ENCODE measurements around the gene EXOC2. TPM values are rescaled to one million over a fixed set of nuclear protein-coding genes. Genes with fewer than 3 reads are reported as not detected.

The EXOC2 gene
- total and polyA plus RNA-seq, 2 of the 13 experiments (the other 11 are each of a cell fraction or from before 2014, with no cell fraction given), result 12.6 to 22.9 TPM

DNA sequence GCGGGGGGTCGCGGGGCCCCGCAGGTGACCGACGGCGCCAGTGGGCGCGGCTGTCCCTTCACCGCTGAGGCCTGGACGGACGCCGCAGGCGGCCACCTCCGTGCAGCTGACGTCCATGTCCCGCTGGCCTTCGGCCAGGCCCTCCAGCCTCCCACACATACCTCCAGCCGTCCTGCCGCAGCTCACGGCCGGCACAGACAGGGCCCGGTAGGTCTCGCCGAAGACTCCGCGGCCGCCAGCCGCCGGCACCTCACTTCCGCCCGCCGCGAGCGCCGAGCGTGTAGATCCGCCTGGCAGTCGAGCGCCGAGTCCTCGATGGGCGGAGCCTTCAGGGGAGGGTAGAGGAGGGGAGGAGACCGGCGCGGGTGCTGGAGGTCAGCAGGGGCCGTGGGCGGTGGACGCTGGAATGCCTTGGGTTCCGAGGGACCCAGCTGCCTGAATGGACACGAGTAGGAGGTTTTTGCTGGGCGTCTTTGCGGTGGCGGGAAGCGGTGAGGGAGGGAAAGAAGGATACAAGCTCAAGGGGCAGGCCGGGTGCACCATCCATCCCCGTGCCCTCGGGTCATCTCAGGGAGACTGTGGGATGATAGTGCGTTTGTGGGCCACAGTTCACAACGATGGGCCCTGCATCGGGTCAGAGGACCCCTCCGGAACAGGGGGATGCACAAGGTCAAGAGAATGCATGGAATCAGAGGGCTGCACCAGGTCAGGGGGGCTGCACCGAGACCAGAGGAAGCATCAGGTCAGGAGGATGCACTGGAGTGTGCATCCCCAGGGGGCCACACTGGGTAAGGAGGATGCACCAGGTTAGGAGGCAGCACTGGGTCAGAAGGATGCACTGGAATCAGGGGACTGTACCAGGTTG lies at the start of gene EXOC2 (continued):
- TF ChIP-seq, protein P1, sequence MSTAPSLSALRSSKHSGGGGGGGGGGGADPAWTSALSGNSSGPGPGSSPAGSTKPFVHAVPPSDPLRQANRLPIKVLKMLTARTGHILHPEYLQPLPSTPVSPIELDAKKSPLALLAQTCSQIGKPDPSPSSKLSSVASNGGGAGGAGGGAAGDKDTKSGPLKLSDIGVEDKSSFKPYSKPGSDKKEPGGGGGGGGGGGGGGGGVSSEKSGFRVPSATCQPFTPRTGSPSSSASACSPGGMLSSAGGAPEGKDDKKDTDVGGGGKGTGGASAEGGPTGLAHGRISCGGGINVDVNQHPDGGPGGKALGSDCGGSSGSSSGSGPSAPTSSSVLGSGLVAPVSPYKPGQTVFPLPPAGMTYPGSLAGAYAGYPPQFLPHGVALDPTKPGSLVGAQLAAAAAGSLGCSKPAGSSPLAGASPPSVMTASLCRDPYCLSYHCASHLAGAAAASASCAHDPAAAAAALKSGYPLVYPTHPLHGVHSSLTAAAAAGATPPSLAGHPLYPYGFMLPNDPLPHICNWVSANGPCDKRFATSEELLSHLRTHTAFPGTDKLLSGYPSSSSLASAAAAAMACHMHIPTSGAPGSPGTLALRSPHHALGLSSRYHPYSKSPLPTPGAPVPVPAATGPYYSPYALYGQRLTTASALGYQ (CRISPR knock-in tag; IDR thresholded peaks at IDR 0.05), result 0 out of 2 replicates have a peak, but pooled peaks have one; percentile 74
- no peak for TF ChIP-seq SCMH1 (CRISPR knock-in tag; IDR thresholded peaks at IDR 0.05; ENCODE audit: borderline replicate concordance)
- peak; percentile 79 for TF ChIP-seq POLR2AphosphoS5 (IDR thresholded peaks at IDR 0.05; ENCODE audit: low read depth, low read length)
- TF ChIP-seq, protein P2, sequence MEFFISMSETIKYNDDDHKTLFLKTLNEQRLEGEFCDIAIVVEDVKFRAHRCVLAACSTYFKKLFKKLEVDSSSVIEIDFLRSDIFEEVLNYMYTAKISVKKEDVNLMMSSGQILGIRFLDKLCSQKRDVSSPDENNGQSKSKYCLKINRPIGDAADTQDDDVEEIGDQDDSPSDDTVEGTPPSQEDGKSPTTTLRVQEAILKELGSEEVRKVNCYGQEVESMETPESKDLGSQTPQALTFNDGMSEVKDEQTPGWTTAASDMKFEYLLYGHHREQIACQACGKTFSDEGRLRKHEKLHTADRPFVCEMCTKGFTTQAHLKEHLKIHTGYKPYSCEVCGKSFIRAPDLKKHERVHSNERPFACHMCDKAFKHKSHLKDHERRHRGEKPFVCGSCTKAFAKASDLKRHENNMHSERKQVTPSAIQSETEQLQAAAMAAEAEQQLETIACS (CRISPR knock-in tag; IDR thresholded peaks at IDR 0.05), result peak; percentile 34
- TF ChIP-seq, protein P3, sequence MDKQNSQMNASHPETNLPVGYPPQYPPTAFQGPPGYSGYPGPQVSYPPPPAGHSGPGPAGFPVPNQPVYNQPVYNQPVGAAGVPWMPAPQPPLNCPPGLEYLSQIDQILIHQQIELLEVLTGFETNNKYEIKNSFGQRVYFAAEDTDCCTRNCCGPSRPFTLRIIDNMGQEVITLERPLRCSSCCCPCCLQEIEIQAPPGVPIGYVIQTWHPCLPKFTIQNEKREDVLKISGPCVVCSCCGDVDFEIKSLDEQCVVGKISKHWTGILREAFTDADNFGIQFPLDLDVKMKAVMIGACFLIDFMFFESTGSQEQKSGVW (CRISPR knock-in tag; IDR thresholded peaks at IDR 0.05; ENCODE audit: borderline replicate concordance), result no peak
- TF ChIP-seq CBX1 (IDR thresholded peaks at IDR 0.05; ENCODE audit: low read depth), result peak; percentile 85
- TF ChIP-seq CREM (IDR thresholded peaks at IDR 0.05), result peak; percentile 37; the same call in 1 of the 2 replicates
- peak; percentile 53; the same call in 1 of the 2 replicates for TF ChIP-seq CREM (CRISPR knock-in tag; IDR thresholded peaks at IDR 0.05)
- no peak for TF ChIP-seq ZNF75D (CRISPR knock-in tag; IDR thresholded peaks at IDR 0.05; ENCODE audit: borderline replicate concordance)
- TF ChIP-seq, protein P4, sequence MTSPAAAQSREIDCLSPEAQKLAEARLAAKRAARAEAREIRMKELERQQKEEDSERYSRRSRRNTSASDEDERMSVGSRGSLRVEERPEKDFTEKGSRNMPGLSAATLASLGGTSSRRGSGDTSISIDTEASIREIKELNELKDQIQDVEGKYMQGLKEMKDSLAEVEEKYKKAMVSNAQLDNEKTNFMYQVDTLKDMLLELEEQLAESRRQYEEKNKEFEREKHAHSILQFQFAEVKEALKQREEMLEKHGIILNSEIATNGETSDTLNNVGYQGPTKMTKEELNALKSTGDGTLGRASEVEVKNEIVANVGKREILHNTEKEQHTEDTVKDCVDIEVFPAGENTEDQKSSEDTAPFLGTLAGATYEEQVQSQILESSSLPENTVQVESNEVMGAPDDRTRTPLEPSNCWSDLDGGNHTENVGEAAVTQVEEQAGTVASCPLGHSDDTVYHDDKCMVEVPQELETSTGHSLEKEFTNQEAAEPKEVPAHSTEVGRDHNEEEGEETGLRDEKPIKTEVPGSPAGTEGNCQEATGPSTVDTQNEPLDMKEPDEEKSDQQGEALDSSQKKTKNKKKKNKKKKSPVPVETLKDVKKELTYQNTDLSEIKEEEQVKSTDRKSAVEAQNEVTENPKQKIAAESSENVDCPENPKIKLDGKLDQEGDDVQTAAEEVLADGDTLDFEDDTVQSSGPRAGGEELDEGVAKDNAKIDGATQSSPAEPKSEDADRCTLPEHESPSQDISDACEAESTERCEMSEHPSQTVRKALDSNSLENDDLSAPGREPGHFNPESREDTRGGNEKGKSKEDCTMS (CRISPR knock-in tag; conservative IDR thresholded peaks at IDR 0.05), result peak; percentile 78
- no peak for TF ChIP-seq PCBP2 (optimal IDR thresholded peaks at IDR 0.05; ENCODE audit: low read depth, low read length, poor library complexity, severe bottlenecking)
- TF ChIP-seq REL (CRISPR knock-in tag; conservative IDR thresholded peaks at IDR 0.05), result peak; percentile 86; the same call in 1 of the 2 replicates
- peak; percentile 31; the same call in 1 of the 2 replicates for TF ChIP-seq NFYB (CRISPR knock-in tag; IDR thresholded peaks at IDR 0.05)
- TF ChIP-seq HOXA3 (CRISPR knock-in tag; IDR thresholded peaks at IDR 0.05), result peak; percentile 97
- no peak for TF ChIP-seq MTA3 (CRISPR knock-in tag; IDR thresholded peaks at IDR 0.05)
- TF ChIP-seq, protein P5, sequence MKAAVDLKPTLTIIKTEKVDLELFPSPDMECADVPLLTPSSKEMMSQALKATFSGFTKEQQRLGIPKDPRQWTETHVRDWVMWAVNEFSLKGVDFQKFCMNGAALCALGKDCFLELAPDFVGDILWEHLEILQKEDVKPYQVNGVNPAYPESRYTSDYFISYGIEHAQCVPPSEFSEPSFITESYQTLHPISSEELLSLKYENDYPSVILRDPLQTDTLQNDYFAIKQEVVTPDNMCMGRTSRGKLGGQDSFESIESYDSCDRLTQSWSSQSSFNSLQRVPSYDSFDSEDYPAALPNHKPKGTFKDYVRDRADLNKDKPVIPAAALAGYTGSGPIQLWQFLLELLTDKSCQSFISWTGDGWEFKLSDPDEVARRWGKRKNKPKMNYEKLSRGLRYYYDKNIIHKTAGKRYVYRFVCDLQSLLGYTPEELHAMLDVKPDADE (CRISPR knock-in tag; IDR thresholded peaks at IDR 0.05), result peak; percentile 96; the same call in 1 of the 2 replicates
- TF ChIP-seq, protein P6, sequence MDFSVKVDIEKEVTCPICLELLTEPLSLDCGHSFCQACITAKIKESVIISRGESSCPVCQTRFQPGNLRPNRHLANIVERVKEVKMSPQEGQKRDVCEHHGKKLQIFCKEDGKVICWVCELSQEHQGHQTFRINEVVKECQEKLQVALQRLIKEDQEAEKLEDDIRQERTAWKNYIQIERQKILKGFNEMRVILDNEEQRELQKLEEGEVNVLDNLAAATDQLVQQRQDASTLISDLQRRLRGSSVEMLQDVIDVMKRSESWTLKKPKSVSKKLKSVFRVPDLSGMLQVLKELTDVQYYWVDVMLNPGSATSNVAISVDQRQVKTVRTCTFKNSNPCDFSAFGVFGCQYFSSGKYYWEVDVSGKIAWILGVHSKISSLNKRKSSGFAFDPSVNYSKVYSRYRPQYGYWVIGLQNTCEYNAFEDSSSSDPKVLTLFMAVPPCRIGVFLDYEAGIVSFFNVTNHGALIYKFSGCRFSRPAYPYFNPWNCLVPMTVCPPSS (IDR thresholded peaks at IDR 0.05), result no peak
- no peak for TF ChIP-seq CC2D1A (CRISPR knock-in tag; IDR thresholded peaks at IDR 0.05)
- no peak for TF ChIP-seq ZNF746 (CRISPR knock-in tag; IDR thresholded peaks at IDR 0.05)
- peak; percentile 63 for TF ChIP-seq ZBTB38 (CRISPR knock-in tag; IDR thresholded peaks at IDR 0.05)
- 0 out of 2 replicates have a peak, but pooled peaks have one; percentile 24 for TF ChIP-seq ZFP62 (CRISPR knock-in tag; IDR thresholded peaks at IDR 0.05)

Data from HepG2 (cell line).